OCI-LY1 (cell line): ENCODE data around the gene CACNG5.

Experiments used
- H2AFZ ChIP-seq: fragments of 200-600 bp; sonication (generic), shearing (Covaris generic); 2 replicates; pipeline ENCODE4 v1.6.0; 2014; ENCODE audit warnings: antibody characterized with exemption, mild to moderate bottlenecking, low read length
- H3F3A ChIP-seq: fragments of 200-600 bp; sonication (generic), shearing (Covaris generic); 2 replicates; pipeline ENCODE4 v1.6.0; 2014; ENCODE audit warnings: mild to moderate bottlenecking, antibody characterized with exemption, low read length, moderate library complexity; ENCODE audit not compliant: insufficient read depth
- H3K27ac ChIP-seq: fragments of 200-600 bp; sonication (generic); 2 replicates; pipeline ENCODE4 v1.5.1; 2014; ENCODE audit warnings: low read length, mixed run types, mild to moderate bottlenecking, low read depth; ENCODE audit not compliant: poor library complexity, severe bottlenecking
- H3K27me3 ChIP-seq: fragments of 200-600 bp; sonication (generic); 2 replicates; pipeline ENCODE4 v1.6.0; 2014; ENCODE audit warnings: antibody characterized with exemption, mild to moderate bottlenecking, low read length, moderate library complexity; ENCODE audit not compliant: insufficient read depth
- H3K36me3 ChIP-seq: fragments of 200-600 bp; sonication (generic); 2 replicates; pipeline ENCODE4 v1.6.1; 2014; ENCODE audit warnings: mild to moderate bottlenecking, antibody characterized with exemption, low read length, moderate library complexity, mixed read lengths; ENCODE audit not compliant: insufficient read depth
- H3K4me1 ChIP-seq: fragments of 200-600 bp; sonication (generic); 2 replicates; pipeline ENCODE4 v1.5.1; 2014; ENCODE audit warnings: mild to moderate bottlenecking, low read length, moderate library complexity; ENCODE audit not compliant: insufficient read depth, severe bottlenecking
- H3K4me2 ChIP-seq: fragments of 200-600 bp; sonication (generic), shearing (Covaris generic); 2 replicates; pipeline ENCODE4 v1.6.1; 2014; ENCODE audit warnings: low read length
- H3K4me3 ChIP-seq: fragments of 200-600 bp; sonication (generic); 2 replicates; pipeline ENCODE4 v1.5.1; 2014; ENCODE audit warnings: low read length, low read depth, mild to moderate bottlenecking, mixed read lengths; ENCODE audit not compliant: poor library complexity, severe bottlenecking
- H3K79me2 ChIP-seq: fragments of 200-600 bp; shearing (Covaris generic); 2 replicates; pipeline ENCODE4 v1.6.1; 2016; ENCODE audit warnings: mixed run types, low read length, mixed read lengths; ENCODE audit not compliant: insufficient read depth
- H3K9ac ChIP-seq: fragments of 200-600 bp; sonication (generic), shearing (Covaris generic); 2 replicates; pipeline ENCODE4 v1.6.1; 2014; ENCODE audit warnings: mild to moderate bottlenecking, low read length, mixed read lengths
- H3K9me2 ChIP-seq: fragments of 200-600 bp; sonication (generic), shearing (Covaris generic); 2 replicates; pipeline ENCODE4 v1.6.1; 2014; ENCODE audit warnings: low read depth, mild to moderate bottlenecking, low read length, mixed read lengths
- H3K9me3 ChIP-seq: fragments of 200-600 bp; shearing (Covaris generic); 2 replicates; pipeline ENCODE4 v1.6.1; 2014; ENCODE audit warnings: low read length, mixed read lengths
- H4K20me1 ChIP-seq: fragments of 200-600 bp; sonication (generic), shearing (Covaris generic); 2 replicates; pipeline ENCODE4 v1.6.0; 2016; ENCODE audit warnings: mild to moderate bottlenecking, low read length; ENCODE audit not compliant: insufficient read depth
- EZH2 ChIP-seq: fragments of 200-600 bp; sonication (generic), shearing (Covaris generic); IDR thresholded peaks from 2 replicates; pipeline ENCODE4 v1.8.0; 2017; ENCODE audit warnings: borderline replicate concordance, mixed run types, mild to moderate bottlenecking, antibody characterized with exemption, low read length, moderate library complexity, mixed read lengths
- TF ChIP-seq, protein P1 (sequence below): fragments of 200-600 bp; sonication (generic), shearing (Covaris generic); IDR thresholded peaks from 2 replicates; pipeline ENCODE4 v1.5.1; 2017; ENCODE audit warnings: mild to moderate bottlenecking, antibody characterized with exemption, low read length, moderate library complexity, mixed read lengths

The CACNG5 gene

DNA sequence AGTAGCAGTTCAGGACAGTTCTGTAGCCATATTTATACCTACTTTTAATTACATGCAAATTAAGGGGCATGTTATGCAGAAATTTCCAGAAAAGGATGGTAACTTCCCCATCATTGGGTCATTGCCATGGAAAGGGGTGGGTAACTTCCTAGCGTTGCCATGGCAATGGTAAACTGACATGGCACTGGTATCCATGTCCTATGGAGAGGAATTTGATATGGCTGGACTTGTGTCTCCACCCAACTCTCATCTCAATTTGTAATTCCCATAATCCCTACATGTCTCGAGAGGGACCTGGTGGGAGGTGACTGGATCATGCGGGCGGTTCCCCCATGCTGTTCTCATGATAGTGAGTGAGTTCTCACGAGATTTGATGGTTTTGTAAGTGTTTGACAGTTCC lies 94.0 kb downstream of the CACNG5 start:
- H2AFZ ChIP-seq, result no peak overlapping the region
- no peaks in the 10 kb centered on the region for H3K4me1 ChIP-seq
- peaks cover 11% of the 10 kb centered on the region; the same call in 1 of the 2 replicates for H3K27me3 ChIP-seq
- no peaks in the 10 kb centered on the region for H3K9me2 ChIP-seq
- H3K4me3 ChIP-seq, result no peak overlapping the region
- TF ChIP-seq EZH2, result no peak
- TF ChIP-seq, protein P1, sequence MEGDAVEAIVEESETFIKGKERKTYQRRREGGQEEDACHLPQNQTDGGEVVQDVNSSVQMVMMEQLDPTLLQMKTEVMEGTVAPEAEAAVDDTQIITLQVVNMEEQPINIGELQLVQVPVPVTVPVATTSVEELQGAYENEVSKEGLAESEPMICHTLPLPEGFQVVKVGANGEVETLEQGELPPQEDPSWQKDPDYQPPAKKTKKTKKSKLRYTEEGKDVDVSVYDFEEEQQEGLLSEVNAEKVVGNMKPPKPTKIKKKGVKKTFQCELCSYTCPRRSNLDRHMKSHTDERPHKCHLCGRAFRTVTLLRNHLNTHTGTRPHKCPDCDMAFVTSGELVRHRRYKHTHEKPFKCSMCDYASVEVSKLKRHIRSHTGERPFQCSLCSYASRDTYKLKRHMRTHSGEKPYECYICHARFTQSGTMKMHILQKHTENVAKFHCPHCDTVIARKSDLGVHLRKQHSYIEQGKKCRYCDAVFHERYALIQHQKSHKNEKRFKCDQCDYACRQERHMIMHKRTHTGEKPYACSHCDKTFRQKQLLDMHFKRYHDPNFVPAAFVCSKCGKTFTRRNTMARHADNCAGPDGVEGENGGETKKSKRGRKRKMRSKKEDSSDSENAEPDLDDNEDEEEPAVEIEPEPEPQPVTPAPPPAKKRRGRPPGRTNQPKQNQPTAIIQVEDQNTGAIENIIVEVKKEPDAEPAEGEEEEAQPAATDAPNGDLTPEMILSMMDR, result no peak
- no peaks in the 10 kb centered on the region for H3K79me2 ChIP-seq
- H3K27ac ChIP-seq, result no peak overlapping the region
- no peaks in the 10 kb centered on the region for H3K9me3 ChIP-seq
- no peak overlapping the region for H3K9ac ChIP-seq
- H4K20me1 ChIP-seq, result no peaks in the 10 kb centered on the region
- H3K4me2 ChIP-seq, result no peak overlapping the region
- no peaks in the 10 kb centered on the region for H3F3A ChIP-seq
- no peaks in the 10 kb centered on the region; the same call in 1 of the 2 replicates for H3K36me3 ChIP-seq

- Histone ChIP-seq H3K4me1 (no peaks in the 10 kb centered on the region), H3K9ac (no peak overlapping the region), H3K79me2 (no peaks in the 10 kb centered on the region), H3K36me3 (no peaks in the 10 kb centered on the region; the same call in 1 of the 2 replicates), H3K4me2 (no peak overlapping the region), H4K20me1 (no peaks in the 10 kb centered on the region), H3K9me2 (no peaks in the 10 kb centered on the region), H2AFZ (no peak overlapping the region), H3K9me3 (no peaks in the 10 kb centered on the region), H3F3A (no peaks in the 10 kb centered on the region), H3K4me3 (no peak overlapping the region), H3K27me3 (peaks cover 11% of the 10 kb centered on the region; the same call in 1 of the 2 replicates), H3K27ac (no peak overlapping the region)
- TF ChIP-seq EZH2, result no peak
- TF ChIP-seq, protein P1, result no peak
Measured at GRCh38 chr17:66929591-66929990, 94.7 kb downstream of the CACNG5 start.

DNA sequence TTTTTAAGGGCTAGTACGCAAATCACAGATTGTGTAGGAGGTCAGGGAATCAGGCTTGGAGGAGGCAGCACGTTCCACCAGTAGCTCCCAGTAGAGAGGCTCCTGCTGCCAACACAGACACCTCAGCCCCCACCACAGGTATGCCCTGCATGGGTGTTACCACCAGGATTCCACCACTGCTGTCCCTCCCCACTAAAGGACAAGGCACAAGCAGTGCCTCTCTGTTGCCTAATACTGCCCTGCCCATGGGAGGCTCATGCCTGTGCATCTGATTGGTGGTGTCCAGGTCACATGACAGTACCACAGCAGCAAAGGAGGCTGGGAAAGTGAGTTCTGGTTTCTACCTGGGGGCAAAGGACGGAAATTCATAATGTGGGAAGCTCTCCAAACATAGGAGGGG lies 96.0 kb downstream of the CACNG5 start:
- Histone ChIP-seq H3F3A (no peaks in the 10 kb centered on the region), H2AFZ (no peak overlapping the region), H3K27ac (no peak overlapping the region), H3K27me3 (peaks cover 7% of the 10 kb centered on the region; the same call in 1 of the 2 replicates), H4K20me1 (no peaks in the 10 kb centered on the region), H3K9me3 (no peaks in the 10 kb centered on the region), H3K4me3 (no peak overlapping the region), H3K4me1 (no peaks in the 10 kb centered on the region), H3K4me2 (no peak overlapping the region), H3K9me2 (no peaks in the 10 kb centered on the region), H3K9ac (no peak overlapping the region), H3K79me2 (no peaks in the 10 kb centered on the region), H3K36me3 (no peaks in the 10 kb centered on the region; the same call in 1 of the 2 replicates)
- TF ChIP-seq EZH2, result no peak
- TF ChIP-seq, protein P1, result no peak
